IPS-15b (cell line): ENCODE data around the gene BAG3.

Experiments used
- H3K27me3 ChIP-seq: one replicate; pipeline ENCODE4 v1.6.1; 2013; ENCODE audit warnings: low read length; ENCODE audit not compliant: control insufficient read depth, insufficient read depth
- H3K36me3 ChIP-seq: one replicate; pipeline ENCODE4 v1.6.1; 2013; ENCODE audit warnings: low read length; ENCODE audit not compliant: control insufficient read depth, insufficient read depth
- H3K4me1 ChIP-seq: one replicate; pipeline ENCODE4 v1.6.1; 2013; ENCODE audit warnings: mild to moderate bottlenecking, low read length; ENCODE audit not compliant: control insufficient read depth, insufficient read depth
- H3K4me3 ChIP-seq: one replicate; pipeline ENCODE4 v1.5.1; 2013; ENCODE audit warnings: low read depth, low read length
- H3K9ac ChIP-seq: one replicate; pipeline ENCODE4 v1.6.1; 2013; ENCODE audit warnings: low read depth, mild to moderate bottlenecking, low read length
- H3K9me3 ChIP-seq: one replicate; pipeline ENCODE4 v1.6.1; 2013; ENCODE audit warnings: mild to moderate bottlenecking, low read length; ENCODE audit not compliant: control insufficient read depth, insufficient read depth

The BAG3 gene

GRCh38 chr10:119620241-119621077 lies 30.7 kb upstream of the BAG3 start:
- Histone ChIP-seq H3K4me3 (no peak overlapping the region), H3K36me3 (no peaks in the 10 kb centered on the region), H3K27me3 (no peaks in the 10 kb centered on the region), H3K9me3 (no peaks in the 10 kb centered on the region), H3K9ac (no peak overlapping the region), H3K4me1 (no peaks in the 10 kb centered on the region)

GRCh38 chr10:119621078-119621384 lies 30.1 kb upstream of the BAG3 start:
- Histone ChIP-seq H3K9ac (no peak overlapping the region), H3K4me3 (no peak overlapping the region)

GRCh38 chr10:119625570-119626280 lies 25.5 kb upstream of the BAG3 start:
- Histone ChIP-seq H3K27me3 (no peaks in the 10 kb centered on the region), H3K36me3 (no peaks in the 10 kb centered on the region), H3K4me3 (no peak overlapping the region), H3K9ac (no peak overlapping the region), H3K9me3 (no peaks in the 10 kb centered on the region), H3K4me1 (no peaks in the 10 kb centered on the region)

More at GRCh38 chr10:119621078-119621384, 30.1 kb upstream of the BAG3 start:
- H3K27me3 ChIP-seq = no peaks in the 10 kb centered on the region
- H3K9me3 ChIP-seq = no peaks in the 10 kb centered on the region
- no peaks in the 10 kb centered on the region for H3K36me3 ChIP-seq
- no peaks in the 10 kb centered on the region for H3K4me1 ChIP-seq

GRCh38 chr10:119630300-119630699 lies 20.9 kb upstream of the BAG3 start:
- Histone ChIP-seq H3K27me3 (no peaks in the 10 kb centered on the region), H3K4me3 (no peak overlapping the region), H3K4me1 (no peaks in the 10 kb centered on the region), H3K9me3 (no peaks in the 10 kb centered on the region), H3K9ac (no peak overlapping the region), H3K36me3 (no peaks in the 10 kb centered on the region)

- Histone ChIP-seq H3K9me3 (no peaks in the 10 kb centered on the region), H3K4me3 (no peak overlapping the region), H3K36me3 (no peaks in the 10 kb centered on the region), H3K9ac (no peak overlapping the region), H3K27me3 (no peaks in the 10 kb centered on the region), H3K4me1 (no peaks in the 10 kb centered on the region)
Observed at GRCh38 chr10:119633538-119634218, 17.5 kb upstream of the BAG3 start.

GRCh38 chr10:119634219-119634544 lies 17.0 kb upstream of the BAG3 start:
- Histone ChIP-seq H3K36me3 (no peaks in the 10 kb centered on the region), H3K9ac (no peak overlapping the region), H3K4me1 (no peaks in the 10 kb centered on the region), H3K27me3 (no peaks in the 10 kb centered on the region), H3K4me3 (no peak overlapping the region), H3K9me3 (no peaks in the 10 kb centered on the region)

- Histone ChIP-seq H3K4me1 (no peaks in the 10 kb centered on the region), H3K9ac (no peak overlapping the region), H3K4me3 (no peak overlapping the region), H3K36me3 (no peaks in the 10 kb centered on the region), H3K9me3 (no peaks in the 10 kb centered on the region), H3K27me3 (no peaks in the 10 kb centered on the region)
Observed at GRCh38 chr10:119637631-119638030, 13.5 kb upstream of the BAG3 start.

GRCh38 chr10:119638982-119639381 lies 12.2 kb upstream of the BAG3 start:
- no peak overlapping the region for H3K9ac ChIP-seq
- H3K9me3 ChIP-seq = no peaks in the 10 kb centered on the region
- no peaks in the 10 kb centered on the region for H3K36me3 ChIP-seq
- H3K4me3 ChIP-seq = no peak overlapping the region
- H3K4me1 ChIP-seq = no peaks in the 10 kb centered on the region
- no peaks in the 10 kb centered on the region for H3K27me3 ChIP-seq

GRCh38 chr10:119640384-119640783 lies 10.8 kb upstream of the BAG3 start:
- Histone ChIP-seq H3K9me3 (no peaks in the 10 kb centered on the region), H3K9ac (no peak overlapping the region), H3K36me3 (no peaks in the 10 kb centered on the region), H3K4me1 (no peaks in the 10 kb centered on the region), H3K27me3 (no peaks in the 10 kb centered on the region), H3K4me3 (no peak overlapping the region)

GRCh38 chr10:119640875-119641526 lies 10.2 kb upstream of the BAG3 start:
- Histone ChIP-seq H3K36me3 (no peaks in the 10 kb centered on the region), H3K27me3 (no peaks in the 10 kb centered on the region), H3K9ac (no peak overlapping the region), H3K4me1 (no peaks in the 10 kb centered on the region), H3K4me3 (no peak overlapping the region), H3K9me3 (no peaks in the 10 kb centered on the region)

- H3K9ac ChIP-seq = no peak overlapping the region
- no peaks in the 10 kb centered on the region for H3K27me3 ChIP-seq
- no peaks in the 10 kb centered on the region for H3K4me1 ChIP-seq
- H3K36me3 ChIP-seq = no peaks in the 10 kb centered on the region
- H3K4me3 ChIP-seq = no peak overlapping the region
- no peaks in the 10 kb centered on the region for H3K9me3 ChIP-seq
Observed at GRCh38 chr10:119642556-119643111, 8.5 kb upstream of the BAG3 start.
